Thyroid gland (tissue), 4 donors: Measurements from ENCODE around the gene APAF1.

Experiments
- POLR2A ChIP-seq, 2 donors: fragments of 450-650 bp; IDR thresholded peaks; one replicate each; pipeline ENCODE4 v1.6.1; 2017; ENCODE audit warnings: antibody characterized with exemption in 2 of 2, mild to moderate bottlenecking in 2 of 2, moderate library complexity in 1 of 2
- TF ChIP-seq, protein P1 (sequence below), 6 experiments: fragments of 200-600 bp in 3 of 6; fragments of 450-650 bp in 3 of 6; sonication (generic) in 3 of 6; IDR thresholded peaks; one replicate each; pipeline ENCODE4 v1.5.1; 2016 to 2019; ENCODE audit warnings: antibody characterized with exemption in 6 of 6, mild to moderate bottlenecking in 2 of 6, inconsistent platforms in 1 of 6, moderate library complexity in 1 of 6

DNA sequence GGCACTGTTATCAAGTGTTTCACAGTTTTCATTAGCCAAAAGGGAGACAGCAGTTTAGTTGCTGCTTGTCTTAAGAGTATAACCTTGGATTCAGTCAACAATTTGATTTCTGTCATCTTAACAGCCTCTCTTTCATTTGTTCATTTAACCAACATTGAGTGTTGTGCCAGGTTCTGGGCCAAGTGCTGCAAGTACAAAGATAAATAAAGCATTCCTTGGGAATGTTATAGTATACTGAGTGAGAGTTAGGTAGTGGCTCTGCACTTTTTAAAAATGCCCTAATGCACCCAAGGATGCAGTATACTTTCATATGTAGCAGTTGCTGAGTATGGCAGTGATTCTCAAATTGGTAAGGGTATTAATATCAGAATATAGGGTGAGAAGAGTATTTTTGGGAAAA lies 15.4 kb downstream of the APAF1 start:
- TF ChIP-seq, protein P1, sequence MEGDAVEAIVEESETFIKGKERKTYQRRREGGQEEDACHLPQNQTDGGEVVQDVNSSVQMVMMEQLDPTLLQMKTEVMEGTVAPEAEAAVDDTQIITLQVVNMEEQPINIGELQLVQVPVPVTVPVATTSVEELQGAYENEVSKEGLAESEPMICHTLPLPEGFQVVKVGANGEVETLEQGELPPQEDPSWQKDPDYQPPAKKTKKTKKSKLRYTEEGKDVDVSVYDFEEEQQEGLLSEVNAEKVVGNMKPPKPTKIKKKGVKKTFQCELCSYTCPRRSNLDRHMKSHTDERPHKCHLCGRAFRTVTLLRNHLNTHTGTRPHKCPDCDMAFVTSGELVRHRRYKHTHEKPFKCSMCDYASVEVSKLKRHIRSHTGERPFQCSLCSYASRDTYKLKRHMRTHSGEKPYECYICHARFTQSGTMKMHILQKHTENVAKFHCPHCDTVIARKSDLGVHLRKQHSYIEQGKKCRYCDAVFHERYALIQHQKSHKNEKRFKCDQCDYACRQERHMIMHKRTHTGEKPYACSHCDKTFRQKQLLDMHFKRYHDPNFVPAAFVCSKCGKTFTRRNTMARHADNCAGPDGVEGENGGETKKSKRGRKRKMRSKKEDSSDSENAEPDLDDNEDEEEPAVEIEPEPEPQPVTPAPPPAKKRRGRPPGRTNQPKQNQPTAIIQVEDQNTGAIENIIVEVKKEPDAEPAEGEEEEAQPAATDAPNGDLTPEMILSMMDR (IDR thresholded peaks at IDR 0.05), result no peak
- TF ChIP-seq POLR2A (IDR thresholded peaks at IDR 0.05), result no peak
